ENCODE data around the gene TIA1.

DNA sequence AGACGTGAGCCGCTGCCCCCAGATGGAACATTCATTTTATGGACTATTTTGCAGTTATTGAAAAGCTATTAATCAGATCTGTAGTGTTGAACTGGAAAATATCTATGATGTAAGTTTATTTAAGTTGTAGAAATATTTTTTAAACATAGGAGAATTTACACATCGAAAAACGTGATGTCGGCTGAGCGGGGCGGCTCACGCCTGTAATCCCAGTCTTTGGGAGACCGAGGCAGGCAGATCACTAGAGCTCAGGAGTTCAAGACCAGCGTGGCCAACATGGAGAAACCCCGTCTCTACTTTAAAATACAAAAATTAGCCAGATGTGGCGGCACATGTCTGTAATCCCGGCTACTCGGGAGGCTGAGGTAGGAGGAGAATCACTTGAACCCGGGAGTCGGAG lies 2.0 kb upstream of the TIA1 start:
- TF ChIP-seq, protein P1, sequence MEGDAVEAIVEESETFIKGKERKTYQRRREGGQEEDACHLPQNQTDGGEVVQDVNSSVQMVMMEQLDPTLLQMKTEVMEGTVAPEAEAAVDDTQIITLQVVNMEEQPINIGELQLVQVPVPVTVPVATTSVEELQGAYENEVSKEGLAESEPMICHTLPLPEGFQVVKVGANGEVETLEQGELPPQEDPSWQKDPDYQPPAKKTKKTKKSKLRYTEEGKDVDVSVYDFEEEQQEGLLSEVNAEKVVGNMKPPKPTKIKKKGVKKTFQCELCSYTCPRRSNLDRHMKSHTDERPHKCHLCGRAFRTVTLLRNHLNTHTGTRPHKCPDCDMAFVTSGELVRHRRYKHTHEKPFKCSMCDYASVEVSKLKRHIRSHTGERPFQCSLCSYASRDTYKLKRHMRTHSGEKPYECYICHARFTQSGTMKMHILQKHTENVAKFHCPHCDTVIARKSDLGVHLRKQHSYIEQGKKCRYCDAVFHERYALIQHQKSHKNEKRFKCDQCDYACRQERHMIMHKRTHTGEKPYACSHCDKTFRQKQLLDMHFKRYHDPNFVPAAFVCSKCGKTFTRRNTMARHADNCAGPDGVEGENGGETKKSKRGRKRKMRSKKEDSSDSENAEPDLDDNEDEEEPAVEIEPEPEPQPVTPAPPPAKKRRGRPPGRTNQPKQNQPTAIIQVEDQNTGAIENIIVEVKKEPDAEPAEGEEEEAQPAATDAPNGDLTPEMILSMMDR (IDR thresholded peaks at IDR 0.05; ENCODE audit: poor library complexity) = no peak
- TF ChIP-seq EZH2 (IDR thresholded peaks at IDR 0.05; ENCODE audit: borderline replicate concordance) (no peak), EZH2phosphoT487 (IDR thresholded peaks at IDR 0.05; ENCODE audit: low read depth, severe bottlenecking, unreplicated experiment) (no peak)

Data from hepatocyte (in vitro differentiated cells).